GM12878 (cell line): Measurements from ENCODE around the gene PGAP3. TPM values are rescaled to one million over a fixed set of nuclear protein-coding genes. Genes with fewer than 3 reads are reported as not detected.

Experiments
- ASH2L ChIP-seq: fragments of 300-600, 200-600 bp; sonication (generic); IDR thresholded peaks from 2 replicates; pipeline ENCODE4 v1.6.1; 2017; ENCODE audit warnings: low read depth, mild to moderate bottlenecking, borderline replicate concordance
- BCL11A ChIP-seq: IDR thresholded peaks from 2 replicates; pipeline ENCODE4 v1.6.1; 2011; ENCODE audit warnings: low read depth, low read length
- BRCA1 ChIP-seq: IDR thresholded peaks from 2 replicates; pipeline ENCODE4 v1.6.1; 2011; ENCODE audit warnings: low read depth, low read length, improper control_type of control experiment
- EED ChIP-seq: sonication (generic); IDR thresholded peaks from 2 replicates; pipeline ENCODE4 v1.6.1; 2016; ENCODE audit warnings: antibody characterized with exemption, low read depth
- GABPA ChIP-seq: IDR thresholded peaks from 2 replicates; pipeline ENCODE4 v1.6.1; 2014; ENCODE audit warnings: antibody characterized with exemption, low read depth, mild to moderate bottlenecking, inconsistent platforms
- HDAC2 ChIP-seq: fragments of 200-600 bp; sonication (generic); IDR thresholded peaks from 2 replicates; pipeline ENCODE4 v1.6.1; 2017
- HDGF ChIP-seq: fragments of 450-650 bp; IDR thresholded peaks from 2 replicates; pipeline ENCODE4 v1.6.1; 2016; ENCODE audit warnings: antibody characterized with exemption
- IKZF2 ChIP-seq, 2 experiments: fragments of 450-650 bp; IDR thresholded peaks; 2 replicates each; pipeline ENCODE4 v1.6.1; 2017; ENCODE audit warnings: mild to moderate bottlenecking in 2 of 2, moderate library complexity in 2 of 2
- KDM1A ChIP-seq: fragments of 200-600 bp; sonication (generic); IDR thresholded peaks from 2 replicates; pipeline ENCODE4 v1.6.1; 2016; ENCODE audit warnings: borderline replicate concordance
- MEF2A ChIP-seq: IDR thresholded peaks from 2 replicates; pipeline ENCODE4 v1.6.1; 2011; ENCODE audit warnings: low read depth, mild to moderate bottlenecking, low read length, moderate library complexity; ENCODE audit not compliant: insufficient read depth
- NFIC ChIP-seq: IDR thresholded peaks from 2 replicates; pipeline ENCODE4 v1.6.1; 2012; ENCODE audit warnings: low read depth, mild to moderate bottlenecking, inconsistent platforms, low read length, moderate library complexity
- NFYA ChIP-seq: IDR thresholded peaks from 2 replicates; pipeline ENCODE4 v1.6.1; 2011; ENCODE audit warnings: low read depth, mild to moderate bottlenecking, low read length, improper control_type of control experiment, borderline replicate concordance
- NKRF ChIP-seq: fragments of 450-650 bp; conservative IDR thresholded peaks from 2 replicates; pipeline ENCODE4 v1.6.1; 2017; ENCODE audit warnings: mild to moderate bottlenecking, moderate library complexity
- NRF1 ChIP-seq: conservative IDR thresholded peaks from 2 replicates; pipeline ENCODE4 v1.6.1; 2011; ENCODE audit warnings: mild to moderate bottlenecking, low read depth, low read length, improper control_type of control experiment
- RAD21 ChIP-seq: IDR thresholded peaks from 2 replicates; pipeline ENCODE4 v1.6.1; 2011; ENCODE audit warnings: mild to moderate bottlenecking, low read depth, low read length, moderate library complexity; ENCODE audit not compliant: insufficient read depth
- RBBP5 ChIP-seq: fragments of 200-600 bp; sonication (generic); conservative IDR thresholded peaks from 2 replicates; pipeline ENCODE4 v1.6.1; 2016
- RCOR1 ChIP-seq: conservative IDR thresholded peaks from 2 replicates; pipeline ENCODE4 v1.6.1; 2012; ENCODE audit warnings: low read depth, low read length, improper control_type of control experiment
- SIX5 ChIP-seq: IDR thresholded peaks from 2 replicates; pipeline ENCODE4 v1.6.1; 2011; ENCODE audit warnings: mild to moderate bottlenecking, low read depth, low read length, moderate library complexity; ENCODE audit not compliant: severe bottlenecking
- SREBF2 ChIP-seq: IDR thresholded peaks from 2 replicates; pipeline ENCODE4 v1.6.1; 2012; ENCODE audit warnings: mild to moderate bottlenecking, low read length
- STAT1 ChIP-seq: fragments of 450-650 bp; conservative IDR thresholded peaks from 2 replicates; pipeline ENCODE4 v1.6.1; 2014; ENCODE audit warnings: antibody characterized with exemption, mild to moderate bottlenecking
- SUZ12 ChIP-seq: fragments of 200-600 bp; sonication (generic); IDR thresholded peaks from one replicate; pipeline ENCODE4 v1.6.1; 2018; ENCODE audit warnings: antibody characterized with exemption, mild to moderate bottlenecking; ENCODE audit not compliant: unreplicated experiment
- TARDBP ChIP-seq: IDR thresholded peaks from 2 replicates; pipeline ENCODE4 v1.6.1; 2016; ENCODE audit warnings: borderline replicate concordance
- TCF12 ChIP-seq: IDR thresholded peaks from 2 replicates; pipeline ENCODE4 v1.6.1; 2011; ENCODE audit warnings: low read depth, mild to moderate bottlenecking, low read length
- YBX1 ChIP-seq: fragments of 450-650 bp; IDR thresholded peaks from 2 replicates; pipeline ENCODE4 v1.6.1; 2016; ENCODE audit warnings: antibody characterized with exemption
- ZBED1 ChIP-seq: IDR thresholded peaks from 2 replicates; pipeline ENCODE4 v1.6.1; 2016; ENCODE audit warnings: borderline replicate concordance
- ZNF274 ChIP-seq: IDR thresholded peaks from one replicate; pipeline ENCODE4 v1.8.0; 2011; ENCODE audit not compliant: insufficient read length, insufficient read depth
- polyA plus RNA-seq, 11 experiments: library from polyadenylated mRNA; depleted of rRNA in 4 of 11; unstranded in 6 of 11; stranded (reverse) in 5 of 11; fragments of >200 nt; fragmentation: Nextera tagmentation in 4 of 11; fragmentation: Illumina TruSeq in 1 of 11; extraction: Ambion mirVana in 4 of 11; extraction: Trizol in 1 of 11; gene quantifications; 1 replicate in 1 of 11; 2 replicates in 10 of 11; pipeline versions ENCODE4 v1.2.1 to v1.2.3, GENCODE V29; 2011 to 2016; ENCODE audit warnings: inconsistent platforms in 2 of 11, missing spikeins in 2 of 11, low read depth in 1 of 11
- total RNA-seq, 4 experiments: library from RNA; depleted of rRNA in 3 of 4; stranded (reverse); fragments of >200 nt in 3 of 4; fragmentation: Illumina TruSeq in 1 of 4; extraction: Trizol in 1 of 4; gene quantifications; 2 replicates each; pipeline versions ENCODE4 v1.2.1 to v1.2.3, GENCODE V29; 2013 to 2021
- TF ChIP-seq, protein P1 (sequence below), 3 experiments: IDR thresholded peaks in 2 of 3; conservative IDR thresholded peaks in 1 of 3; 2 replicates each; pipeline ENCODE4 v1.5.1; 2011; ENCODE audit warnings: low read depth in 3 of 3, low read length in 3 of 3, mild to moderate bottlenecking in 3 of 3, control low read depth in 2 of 3, moderate library complexity in 2 of 3, inconsistent platforms in 1 of 3, mixed read lengths in 1 of 3; ENCODE audit not compliant: control insufficient read depth in 2 of 3, insufficient read depth in 1 of 3; ENCODE audit errors: extremely low read depth in 1 of 3
- TF ChIP-seq, protein P2 (sequence below): fragments of 450-650 bp; IDR thresholded peaks from 2 replicates; pipeline ENCODE4 v1.6.1; 2017; ENCODE audit warnings: mild to moderate bottlenecking

Gene PGAP3
- total and polyA plus RNA-seq, 10 of the 15 experiments (the other 5 are each of a cell fraction or from before 2014, with no cell fraction given) = 0.21 to 10.0 (median 5.3) TPM

GRCh38 chr17:39687546-39688474, at the start of gene PGAP3 (continued):
- TF ChIP-seq BCL11A (no peak), KDM1A (no peak), NFIC (no peak; the same call in 1 of the 2 replicates), RBBP5 (no peak), GABPA (peak; percentile 99), STAT1 (no peak), TCF12 (no peak), NRF1 (no peak), ZNF274 (no peak), TARDBP (no peak), HDGF (no peak), ASH2L (no peak), RCOR1 (no peak), SUZ12 (no peak), MEF2A (no peak), YBX1 (no peak), SIX5 (peak; percentile 58), RAD21 (no peak), EED (no peak), HDAC2 (no peak), BRCA1 (no peak), IKZF2 (IDR thresholded peaks at IDR 0.05) (peak; percentile 10 to 11; a peak in 1 of 4 replicates), SREBF2 (peak; percentile 43; the same call in 1 of the 2 replicates), NKRF (peak; percentile 51; the same call in 1 of the 2 replicates), NFYA (no peak), ZBED1 (no peak)
- TF ChIP-seq, protein P1, sequence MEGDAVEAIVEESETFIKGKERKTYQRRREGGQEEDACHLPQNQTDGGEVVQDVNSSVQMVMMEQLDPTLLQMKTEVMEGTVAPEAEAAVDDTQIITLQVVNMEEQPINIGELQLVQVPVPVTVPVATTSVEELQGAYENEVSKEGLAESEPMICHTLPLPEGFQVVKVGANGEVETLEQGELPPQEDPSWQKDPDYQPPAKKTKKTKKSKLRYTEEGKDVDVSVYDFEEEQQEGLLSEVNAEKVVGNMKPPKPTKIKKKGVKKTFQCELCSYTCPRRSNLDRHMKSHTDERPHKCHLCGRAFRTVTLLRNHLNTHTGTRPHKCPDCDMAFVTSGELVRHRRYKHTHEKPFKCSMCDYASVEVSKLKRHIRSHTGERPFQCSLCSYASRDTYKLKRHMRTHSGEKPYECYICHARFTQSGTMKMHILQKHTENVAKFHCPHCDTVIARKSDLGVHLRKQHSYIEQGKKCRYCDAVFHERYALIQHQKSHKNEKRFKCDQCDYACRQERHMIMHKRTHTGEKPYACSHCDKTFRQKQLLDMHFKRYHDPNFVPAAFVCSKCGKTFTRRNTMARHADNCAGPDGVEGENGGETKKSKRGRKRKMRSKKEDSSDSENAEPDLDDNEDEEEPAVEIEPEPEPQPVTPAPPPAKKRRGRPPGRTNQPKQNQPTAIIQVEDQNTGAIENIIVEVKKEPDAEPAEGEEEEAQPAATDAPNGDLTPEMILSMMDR (IDR thresholded peaks at IDR 0.05 in 2 of 3, conservative IDR thresholded peaks at IDR 0.05 in 1 of 3; ENCODE audit: control insufficient read depth in 2 of 3, extremely low read depth in 1 of 3, insufficient read depth in 1 of 3, low read depth in 3 of 3, low read length in 3 of 3) = peak in 1 of 3 experiments; percentile 10; a peak in 2 of 6 replicates
- TF ChIP-seq, protein P2, sequence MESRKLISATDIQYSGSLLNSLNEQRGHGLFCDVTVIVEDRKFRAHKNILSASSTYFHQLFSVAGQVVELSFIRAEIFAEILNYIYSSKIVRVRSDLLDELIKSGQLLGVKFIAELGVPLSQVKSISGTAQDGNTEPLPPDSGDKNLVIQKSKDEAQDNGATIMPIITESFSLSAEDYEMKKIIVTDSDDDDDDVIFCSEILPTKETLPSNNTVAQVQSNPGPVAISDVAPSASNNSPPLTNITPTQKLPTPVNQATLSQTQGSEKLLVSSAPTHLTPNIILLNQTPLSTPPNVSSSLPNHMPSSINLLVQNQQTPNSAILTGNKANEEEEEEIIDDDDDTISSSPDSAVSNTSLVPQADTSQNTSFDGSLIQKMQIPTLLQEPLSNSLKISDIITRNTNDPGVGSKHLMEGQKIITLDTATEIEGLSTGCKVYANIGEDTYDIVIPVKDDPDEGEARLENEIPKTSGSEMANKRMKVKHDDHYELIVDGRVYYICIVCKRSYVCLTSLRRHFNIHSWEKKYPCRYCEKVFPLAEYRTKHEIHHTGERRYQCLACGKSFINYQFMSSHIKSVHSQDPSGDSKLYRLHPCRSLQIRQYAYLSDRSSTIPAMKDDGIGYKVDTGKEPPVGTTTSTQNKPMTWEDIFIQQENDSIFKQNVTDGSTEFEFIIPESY = no peak
